Measurements from ENCODE around the gene PRDX2. TPM values are rescaled to one million over a fixed set of nuclear protein-coding genes. Genes with fewer than 3 reads are reported as not detected.
"Not testable (repeated sequence)": the region's sequence is repeated elsewhere in the genome, so short reads cannot be mapped to it uniquely, and the experiment has no call there.

Gene PRDX2
- 259 TPM for total RNA-seq

- peak in 1 of 2 donors; percentile 79 for DNase-seq (ENCODE audit: low spot score in 2 of 2)
- Histone ChIP-seq H3K27me3 (no peaks in the 10 kb centered on the region), H3K27ac (peak within 1 kb of the TSS; percentile 54 to 68), H3K4me1 (peaks cover 5 to 8% of the 10 kb centered on the region in 2 donors), H3K36me3 (peaks cover 0 to 10% of the 10 kb centered on the region in 2 donors), H3K4me3 (peak within 1 kb of the TSS; percentile 72 to 81), H3K9me3 (no peaks in the 10 kb centered on the region)
- intact Hi-C loops (cut with DNase I): no loop called here
- TF ChIP-seq CTCF (IDR thresholded peaks at IDR 0.05): peak in 1 of 3 experiments; percentile 21
Observed at GRCh38 chr19:12801466-12802266, at the start of gene PRDX2, which contains the start of gene THSD8. Gene PRDX2, minus strand, starts transcription at chr19:12801800. Its CDS starts 539 bp downstream, at chr19:12801261. Gene THSD8, plus strand, starts transcription at chr19:12802069. Its CDS starts 3 bp downstream, at chr19:12802072.

- no peak overlapping the region for H3K27ac ChIP-seq
Observed at GRCh38 chr19:12847159-12848139, 45.8 kb upstream of the PRDX2 start.

GRCh38 chr19:12846613-12847012, 45.0 kb upstream of the PRDX2 start:
- DNase-seq (ENCODE audit: low spot score in 2 of 2); H3K9me3 ChIP-seq; H3K4me3 ChIP-seq; H3K36me3 ChIP-seq; H3K27me3 ChIP-seq; H3K27ac ChIP-seq; H3K4me1 ChIP-seq: not testable (repeated sequence)
- intact Hi-C loops (cut with DNase I): loop anchor here (1.0 to 2.0 kb wide), 4 partner anchors 34 to 170 kb away; partner anchors contain the start of genes DNASE2 and RNASEH2A

More at GRCh38 chr19:12847159-12848139, 45.8 kb upstream of the PRDX2 start:
- peak; percentile 43 to 93 for DNase-seq (ENCODE audit: low spot score in 2 of 2)
- no peaks in the 10 kb centered on the region for H3K27me3 ChIP-seq
- H3K4me1 ChIP-seq: peaks cover 0 to 9% of the 10 kb centered on the region in 2 donors
- H3K9me3 ChIP-seq: no peaks in the 10 kb centered on the region
- no peaks in the 10 kb centered on the region for H3K36me3 ChIP-seq
- intact Hi-C loops (cut with DNase I): loop anchor here (1.0 to 2.0 kb wide), 4 partner anchors 33 to 171 kb away; partner anchors contain the start of genes DNASE2 and RNASEH2A
- H3K4me3 ChIP-seq: peak overlapping the region in 1 of 2 donors; percentile 42
- peak; percentile 99 to 100 (median 100) for TF ChIP-seq CTCF (IDR thresholded peaks at IDR 0.05)

GRCh38 chr19:12843999-12844732, 42.6 kb upstream of the PRDX2 start:
- H3K36me3 ChIP-seq: no peaks in the 10 kb centered on the region
- no peak for TF ChIP-seq CTCF (IDR thresholded peaks at IDR 0.05)
- DNase-seq (ENCODE audit: low spot score in 2 of 2): no peak
- H3K4me1 ChIP-seq: peaks cover 6 to 9% of the 10 kb centered on the region in 2 donors
- H3K27me3 ChIP-seq: peaks cover 15% of the 10 kb centered on the region
- H3K4me3 ChIP-seq: no peak overlapping the region
- no peaks in the 10 kb centered on the region for H3K9me3 ChIP-seq
- no peak overlapping the region for H3K27ac ChIP-seq
- intact Hi-C loops (cut with DNase I): no loop called here

- Histone ChIP-seq H3K4me1 (peaks cover 6 to 13% of the 10 kb centered on the region in 2 donors), H3K36me3 (no peaks in the 10 kb centered on the region), H3K27ac (no peak overlapping the region), H3K4me3 (no peak overlapping the region), H3K9me3 (no peaks in the 10 kb centered on the region), H3K27me3 (peaks cover 23% of the 10 kb centered on the region)
- TF ChIP-seq CTCF (IDR thresholded peaks at IDR 0.05): no peak
- intact Hi-C loops (cut with DNase I): no loop called here
- DNase-seq (ENCODE audit: low spot score in 2 of 2): no peak
Observed at GRCh38 chr19:12843328-12843727, 41.7 kb upstream of the PRDX2 start.

Data from ascending aorta (tissue), 2 donors.